ENCODE measurements around the gene RGS5.

GRCh38 chr1:163094589-163094988 lies 108.1 kb downstream of the RGS5 start:
- TF ChIP-seq CTCF (IDR thresholded peaks at IDR 0.05) (no peak), POLR2AphosphoS5 (IDR thresholded peaks at IDR 0.05; ENCODE audit: insufficient read depth in 1 of 2, low read depth in 1 of 2) (no peak)
